Measurements from ENCODE around the gene GLRA3. TPM values are rescaled to one million over a fixed set of nuclear protein-coding genes. Genes with fewer than 3 reads are reported as not detected.

Gene GLRA3
- total and polyA plus RNA-seq, 2 of the 8 experiments (the other 6 are each of a cell fraction or from before 2014, with no cell fraction given): 0.02 TPM; not detected in 1

GRCh38 chr4:174871407-174871806, 42.4 kb upstream of the GLRA3 start:
- no peaks in the 10 kb centered on the region for H3K36me3 ChIP-seq (ENCODE audit: control insufficient read depth in 2 of 4, insufficient read depth in 4 of 4, low read length in 3 of 4)
- FAIRE-seq (no peak), DNase-seq (ENCODE audit: low read depth in 1 of 2, low spot score in 2 of 2) (no peak)
- no peak overlapping the region for H4K5ac ChIP-seq (ENCODE audit: insufficient read length, low read depth, low read length)
- no peak overlapping the region for H2BK15ac ChIP-seq (ENCODE audit: low read length)
- CTCF ChIA-PET (ENCODE audit: partially characterized antibody): interaction anchor here (1.5 kb wide), 1 partner anchor 15 kb away, joined by 3 read pairs; no protein-coding TSS in a partner anchor
- no peak overlapping the region for H3K23ac ChIP-seq (ENCODE audit: insufficient read length)
- H3K56ac ChIP-seq (replicated peaks; ENCODE audit: insufficient read length, low read depth, low read length): no peak overlapping the region
- H4K20me1 ChIP-seq (replicated peaks in 1 of 2; ENCODE audit: control insufficient read depth in 1 of 2, insufficient read depth in 2 of 2, low read length in 2 of 2): no peaks in the 10 kb centered on the region
- no peak overlapping the region for H2BK12ac ChIP-seq (ENCODE audit: low read depth, low read length)
- H3K4me3 ChIP-seq (ENCODE audit: extremely low read depth in 1 of 4, insufficient read depth in 2 of 4, low read depth in 3 of 4, low read length in 4 of 4): no peak overlapping the region
- H3K9me3 ChIP-seq (ENCODE audit: insufficient read depth in 2 of 2, low read depth in 1 of 2, low read length in 1 of 2): no peaks in the 10 kb centered on the region
- H3K4me2 ChIP-seq (ENCODE audit: insufficient read depth in 1 of 2, low read depth in 2 of 2, low read length in 2 of 2): no peak overlapping the region
- no peaks in the 10 kb centered on the region for H3K79me2 ChIP-seq (ENCODE audit: control insufficient read depth in 1 of 2, insufficient read depth in 2 of 2, low read length in 2 of 2)
- no peak overlapping the region for H4K91ac ChIP-seq (replicated peaks; ENCODE audit: insufficient read length, low read length)
- no peaks in the 10 kb centered on the region; the same call in 1 of the 2 replicates for H3K23me2 ChIP-seq (ENCODE audit: low read depth, low read length)
- H3K9ac ChIP-seq (replicated peaks in 1 of 4; ENCODE audit: extremely low read depth in 1 of 4, low read depth in 3 of 4, low read length in 3 of 4): no peak overlapping the region
- H4K8ac ChIP-seq (ENCODE audit: extremely low read depth, insufficient read depth, low read length): no peak overlapping the region
- H3K14ac ChIP-seq (ENCODE audit: insufficient read length): no peak overlapping the region
- H3K18ac ChIP-seq (ENCODE audit: extremely low read depth, low read length): no peak overlapping the region
- no peaks in the 10 kb centered on the region for H3K79me1 ChIP-seq (ENCODE audit: low read depth, low read length)
- no peak overlapping the region for H3K4ac ChIP-seq (replicated peaks; ENCODE audit: insufficient read length, low read depth, low read length)
- no peak overlapping the region for H2AFZ ChIP-seq (ENCODE audit: low read length)
- H2BK5ac ChIP-seq (ENCODE audit: low read depth, low read length): no peak overlapping the region
- no peak overlapping the region for H2AK5ac ChIP-seq (ENCODE audit: low read depth, low read length)
- H3K27ac ChIP-seq (ENCODE audit: low read depth, low read length): no peak overlapping the region
- no peak overlapping the region for H2BK20ac ChIP-seq (ENCODE audit: low read length)
- no peaks in the 10 kb centered on the region for H3K4me1 ChIP-seq (replicated peaks in 1 of 4; ENCODE audit: control insufficient read depth in 3 of 4, insufficient read depth in 4 of 4, low read length in 3 of 4)
- POLR2A ChIA-PET (ENCODE audit: partially characterized antibody): no interaction called here
- H2BK120ac ChIP-seq (replicated peaks; ENCODE audit: low read depth, low read length): no peak overlapping the region
- H3K27me3 ChIP-seq (replicated peaks in 1 of 4; ENCODE audit: control insufficient read depth in 3 of 4, extremely low read depth in 1 of 4, insufficient read depth in 3 of 4, low read length in 3 of 4): no peaks in the 10 kb centered on the region
- TF ChIP-seq POLR2A (IDR thresholded peaks at IDR 0.05; ENCODE audit: control extremely low read depth in 1 of 2, low read depth in 2 of 2, low read length in 2 of 2): no peak
- TF ChIP-seq CEBPB (IDR thresholded peaks at IDR 0.05; ENCODE audit: low read depth, low read length): no peak
- no peak for TF ChIP-seq BCL11A (IDR thresholded peaks at IDR 0.05; ENCODE audit: low read depth in 2 of 2, low read length in 2 of 2)
- TF ChIP-seq POLR2AphosphoS5 (IDR thresholded peaks at IDR 0.05; ENCODE audit: low read depth, low read length): no peak
- TF ChIP-seq SP1 (IDR thresholded peaks at IDR 0.05; ENCODE audit: low read depth, low read length): no peak
- TF ChIP-seq BRCA1 (IDR thresholded peaks at IDR 0.05; ENCODE audit: low read depth, low read length): no peak
- no peak for TF ChIP-seq CTCF (IDR thresholded peaks at IDR 0.05; ENCODE audit: control extremely low read depth in 1 of 3, insufficient read depth in 1 of 3, low read depth in 1 of 3, low read length in 3 of 3)
- TF ChIP-seq RNF2 (IDR thresholded peaks at IDR 0.05; ENCODE audit: borderline replicate concordance, low read depth, low read length, missing control alignments, poor library complexity, severe bottlenecking): no peak
- no peak for TF ChIP-seq MAFK (IDR thresholded peaks at IDR 0.05; ENCODE audit: low read depth, low read length)
- no peak for TF ChIP-seq ZNF274 (IDR thresholded peaks at IDR 0.05; ENCODE audit: borderline replicate concordance, extremely low read depth, low read length)

All from H1 (cell line).